GM19328 (cell line): ENCODE results near the gene ELANE.
"Not testable (repeated sequence)": the region's sequence is repeated elsewhere in the genome, so short reads cannot be mapped to it uniquely, and the experiment has no call there.

Source experiments
- ATAC-seq: cut with Tn5 transposase; IDR thresholded peaks from one replicate; pipeline ENCODE4 v1.9.1; 2021; ENCODE audit warnings: mild to moderate bottlenecking, moderate library complexity; ENCODE audit not compliant: unreplicated experiment

ELANE gene

GRCh38 chr19:813219-814151 lies 38.6 kb upstream of the ELANE start:
- ATAC-seq, result no peak

DNA sequence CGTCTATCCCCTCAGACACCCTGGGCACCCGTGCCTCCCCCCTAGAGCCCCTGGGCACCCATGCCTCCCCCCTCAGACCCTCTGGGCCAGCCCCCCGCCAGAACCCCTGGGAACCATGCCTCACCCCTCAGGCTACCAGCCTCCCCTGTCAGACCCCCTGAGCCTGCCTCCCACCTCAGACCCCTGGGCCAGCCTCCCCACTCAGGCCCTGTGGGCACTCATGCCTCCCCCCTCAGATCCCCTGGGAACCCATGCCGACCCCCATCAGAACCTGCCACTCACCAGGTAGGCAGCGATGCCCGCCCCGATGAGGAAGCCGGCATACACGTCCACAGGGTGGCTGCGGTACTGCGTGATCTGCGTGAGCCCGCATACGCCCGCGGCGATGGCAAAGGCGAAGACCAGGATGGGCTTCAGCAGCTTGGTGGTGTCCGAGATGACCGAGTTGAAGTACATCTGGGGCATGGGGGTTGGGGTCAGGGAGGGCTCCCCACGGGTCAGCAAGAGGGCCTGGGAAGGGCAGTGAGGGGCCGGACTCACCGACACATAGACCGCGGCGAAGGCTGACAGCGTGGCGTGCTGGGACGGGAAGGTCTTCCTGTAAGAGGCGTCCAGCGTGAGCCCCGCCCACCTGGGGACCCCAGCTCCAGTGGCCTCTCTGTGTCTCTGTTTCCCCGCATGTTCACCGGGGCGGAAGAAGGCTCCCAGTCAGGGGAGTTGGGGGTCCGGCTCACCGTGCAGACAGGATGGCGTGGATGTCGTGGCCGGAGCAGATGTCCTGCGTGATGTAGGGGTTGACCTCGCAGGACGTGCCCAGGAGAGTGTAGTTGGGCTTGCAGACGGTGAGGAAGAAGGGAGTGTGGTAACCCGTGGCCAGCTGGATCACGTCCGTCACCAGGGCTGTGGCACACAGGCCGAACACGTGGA lies 37.7 kb upstream of the ELANE start:
- ATAC-seq, result no peak

DNA sequence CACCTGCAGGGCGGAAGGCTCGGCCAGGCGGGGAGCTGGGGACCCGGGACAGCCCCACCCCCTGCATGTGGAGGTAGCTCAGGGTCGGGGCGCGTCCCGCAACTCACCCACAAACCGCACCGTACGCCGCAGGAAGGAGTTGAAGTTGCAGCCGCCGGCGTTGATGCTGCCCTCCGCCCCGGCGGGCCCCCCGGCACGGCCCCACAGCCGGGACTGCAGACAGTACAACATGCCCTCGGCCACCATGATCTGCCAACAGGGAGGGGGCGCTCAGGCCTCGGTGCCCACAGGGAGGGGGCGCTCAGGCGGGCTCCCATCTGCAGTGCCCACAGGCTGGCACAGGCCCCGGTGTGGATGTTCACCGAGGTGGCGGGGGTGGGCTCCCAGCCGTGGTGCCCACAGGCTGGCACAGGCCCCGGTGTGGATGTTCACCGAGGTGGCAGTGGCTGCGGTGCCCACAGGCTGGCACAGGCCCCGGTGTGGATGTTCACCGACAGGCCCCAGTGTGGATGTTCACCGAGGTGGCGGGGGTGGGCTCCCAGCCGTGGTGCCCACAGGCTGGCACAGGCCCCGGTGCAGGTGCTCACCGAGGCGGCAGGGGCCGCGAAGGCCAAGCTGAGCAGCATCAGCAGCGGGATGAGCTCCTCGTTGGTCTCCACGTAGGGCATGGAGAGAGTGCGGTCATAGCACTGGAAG lies 36.9 kb upstream of the ELANE start:
- no peak for ATAC-seq

DNA sequence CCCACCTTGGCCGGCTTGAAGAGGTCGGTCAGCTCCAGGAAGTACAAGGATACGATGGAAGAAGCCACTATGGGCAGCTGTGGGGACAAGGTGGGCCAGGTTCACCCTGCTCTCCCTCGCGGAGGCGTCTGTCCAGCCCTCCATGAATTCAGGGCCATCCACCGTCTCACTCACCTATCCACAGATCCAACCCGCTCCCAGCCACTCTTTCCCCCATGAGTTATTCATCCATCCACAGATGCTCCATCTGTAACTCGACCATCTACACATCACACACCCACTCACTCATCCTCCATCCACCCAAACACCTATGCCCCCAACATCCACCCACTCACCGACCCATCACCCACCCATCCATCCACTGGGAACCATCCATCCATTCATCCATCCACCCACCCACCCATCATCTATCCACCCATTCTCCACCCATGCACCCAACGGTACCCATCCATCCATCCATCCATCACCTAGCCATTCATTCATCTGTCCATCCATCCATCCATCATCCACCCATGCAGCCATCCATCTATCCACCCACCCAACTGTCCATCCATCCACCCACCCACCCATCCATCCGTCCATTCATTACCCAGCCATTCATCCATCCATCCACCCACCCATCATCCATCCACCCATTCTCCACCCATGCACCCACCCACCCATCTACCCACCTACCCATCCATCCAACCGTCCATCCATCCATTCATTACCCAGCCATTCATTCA lies 36.2 kb upstream of the ELANE start:
- no peak for ATAC-seq

DNA sequence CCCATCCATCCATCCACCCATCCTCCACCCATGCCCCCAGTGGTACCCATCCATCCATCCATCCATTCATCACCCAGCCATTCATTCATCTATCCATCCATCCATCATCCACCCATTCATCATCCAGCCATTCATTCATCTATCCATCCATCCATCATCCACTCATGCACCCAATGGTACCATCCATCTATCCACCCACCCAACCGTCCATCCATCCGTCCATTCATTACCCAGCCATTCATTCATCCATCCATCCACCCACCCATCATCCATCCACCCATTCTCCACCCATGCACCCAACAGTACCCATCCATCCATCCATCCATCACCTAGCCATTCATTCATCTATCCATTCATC lies 35.6 kb upstream of the ELANE start:
- ATAC-seq, result no peak

GRCh38 chr19:820212-820611 lies 31.9 kb upstream of the ELANE start:
- not testable (repeated sequence) for ATAC-seq

- no peak for ATAC-seq
Observed at GRCh38 chr19:821231-821824, 30.8 kb upstream of the ELANE start.

GRCh38 chr19:821825-822503 lies 30.1 kb upstream of the ELANE start, which contains the start of gene PLPPR3:
Gene PLPPR3, minus strand, starts transcription at chr19:821955. Its CDS starts 396 bp downstream, at chr19:821559.
- no peak for ATAC-seq

DNA sequence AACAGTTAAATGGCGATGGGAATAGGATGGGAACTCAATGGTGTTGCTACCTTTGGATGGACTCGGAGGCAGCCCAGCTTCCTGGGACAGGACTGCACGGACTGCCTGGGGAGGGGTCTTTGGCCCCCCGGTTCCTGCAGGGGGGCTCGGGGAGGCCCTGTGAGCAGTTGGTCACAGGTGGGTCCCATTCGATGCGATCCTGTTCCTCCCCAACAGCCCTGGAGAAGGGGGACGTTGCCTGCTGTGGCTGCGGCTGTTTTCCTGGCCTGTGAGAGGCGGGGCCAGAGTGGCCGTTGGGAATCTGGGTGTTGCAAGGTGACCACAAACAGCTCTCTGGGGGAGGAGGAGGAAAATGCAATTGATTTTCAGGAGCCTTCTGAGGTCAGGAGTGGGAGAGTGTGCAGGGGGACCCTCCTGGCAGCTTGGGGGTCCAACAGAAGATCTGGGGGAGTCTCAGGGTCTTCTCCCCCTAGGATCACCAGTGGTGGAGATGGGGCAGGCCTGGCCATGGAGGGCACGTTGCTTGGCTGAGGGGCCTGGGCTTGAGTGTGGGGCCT lies 28.5 kb upstream of the ELANE start:
- ATAC-seq, result no peak

DNA sequence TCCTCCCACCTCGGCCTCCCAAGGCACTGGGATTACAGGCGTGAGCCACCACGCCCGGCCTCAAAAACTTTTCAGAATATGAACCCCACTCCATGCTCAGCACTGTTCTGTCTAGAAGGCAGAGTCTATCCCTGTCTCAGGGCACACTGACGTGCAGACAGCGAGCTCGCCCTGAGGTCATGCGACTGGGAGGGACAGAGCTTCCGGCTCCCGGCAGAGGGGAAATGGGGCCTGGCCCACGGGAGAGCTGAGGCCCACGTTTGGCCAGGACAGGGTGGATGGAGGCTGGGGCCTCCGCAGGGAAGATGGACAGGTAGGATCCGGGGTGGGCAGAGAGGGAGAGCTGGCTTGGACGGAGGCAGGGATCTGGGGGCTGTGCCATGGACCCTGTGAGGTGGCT lies 27.2 kb upstream of the ELANE start:
- no peak for ATAC-seq

GRCh38 chr19:825897-826644 lies 26.0 kb upstream of the ELANE start:
- ATAC-seq, result no peak

- ATAC-seq, result no peak
Observed at GRCh38 chr19:827314-827709, 24.8 kb upstream of the ELANE start.

- ATAC-seq, result no peak
Observed at GRCh38 chr19:827710-828321, 24.3 kb upstream of the ELANE start, which contains the start of gene AZU1. Gene AZU1, plus strand, starts transcription at chr19:827837. Its CDS starts 10 bp downstream, at chr19:827847.

DNA sequence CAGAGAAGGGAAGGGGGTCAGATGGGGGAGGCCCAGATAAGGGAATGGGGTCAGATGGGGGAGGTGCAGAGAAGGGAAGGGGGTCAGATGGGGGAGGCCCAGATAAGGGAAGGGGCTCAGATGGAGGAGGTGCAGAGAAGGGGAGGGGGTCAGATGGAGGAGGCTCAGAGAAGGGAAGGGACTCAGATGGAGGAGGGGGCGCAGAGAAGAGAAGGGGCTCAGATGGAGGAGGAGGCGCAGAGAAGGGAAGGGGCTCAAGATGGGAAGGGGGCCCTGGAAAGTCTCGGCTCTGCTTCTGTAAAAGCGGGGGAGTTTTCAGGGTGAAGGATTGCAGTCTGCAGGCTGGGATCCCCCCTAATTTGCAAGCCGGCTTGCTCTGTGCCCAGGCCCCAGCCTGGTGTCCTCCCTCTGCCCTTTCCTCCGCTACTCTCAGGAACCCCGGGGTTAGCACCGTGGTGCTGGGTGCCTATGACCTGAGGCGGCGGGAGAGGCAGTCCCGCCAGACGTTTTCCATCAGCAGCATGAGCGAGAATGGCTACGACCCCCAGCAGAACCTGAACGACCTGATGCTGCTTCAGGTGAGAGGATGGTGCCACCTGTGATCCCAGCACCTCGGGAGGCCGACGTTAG lies 22.9 kb upstream of the ELANE start:
- ATAC-seq, result no peak

DNA sequence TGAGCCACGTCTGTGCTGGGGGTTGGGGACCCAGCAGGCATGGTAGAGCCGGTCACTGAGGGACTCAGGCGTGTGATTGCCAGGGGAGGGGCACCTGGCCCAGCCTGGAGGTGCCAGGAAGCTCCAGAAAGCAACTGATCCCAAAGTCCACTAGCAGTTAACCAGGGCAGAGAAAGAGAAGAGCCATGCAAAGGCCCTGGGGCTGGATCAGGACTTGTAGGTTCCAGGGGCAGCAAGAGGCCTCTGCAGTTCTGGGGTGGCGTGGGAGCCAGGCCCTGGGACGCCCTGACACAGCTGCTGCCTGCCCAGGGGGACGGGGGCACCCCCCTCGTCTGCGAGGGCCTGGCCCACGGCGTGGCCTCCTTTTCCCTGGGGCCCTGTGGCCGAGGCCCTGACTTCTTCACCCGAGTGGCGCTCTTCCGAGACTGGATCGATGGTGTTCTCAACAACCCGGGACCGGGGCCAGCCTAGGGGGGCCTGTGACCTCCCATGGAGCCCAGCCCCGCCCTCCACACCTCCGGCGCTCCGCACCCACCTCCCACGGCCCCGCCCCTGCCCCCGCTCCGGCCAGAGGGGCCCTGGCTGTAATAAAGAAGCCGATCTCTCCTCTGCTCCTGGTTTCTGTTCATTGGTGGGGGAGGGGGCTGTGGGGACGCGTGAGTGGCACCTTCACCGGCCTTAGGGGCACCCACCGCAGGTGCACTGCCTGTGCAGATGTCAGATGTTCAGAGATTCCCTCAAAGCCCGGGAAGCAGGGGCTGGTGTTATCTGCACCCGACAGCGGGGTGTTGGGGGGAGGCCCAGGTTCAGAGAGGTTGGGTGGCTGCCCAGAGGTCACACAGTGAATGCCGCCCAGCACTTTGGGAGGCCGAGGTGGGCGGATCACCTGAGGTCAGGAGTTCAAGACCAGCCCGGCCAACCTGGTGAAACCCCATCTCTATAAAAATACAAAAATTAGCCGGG lies 20.4 kb upstream of the ELANE start:
- ATAC-seq, result no peak

DNA sequence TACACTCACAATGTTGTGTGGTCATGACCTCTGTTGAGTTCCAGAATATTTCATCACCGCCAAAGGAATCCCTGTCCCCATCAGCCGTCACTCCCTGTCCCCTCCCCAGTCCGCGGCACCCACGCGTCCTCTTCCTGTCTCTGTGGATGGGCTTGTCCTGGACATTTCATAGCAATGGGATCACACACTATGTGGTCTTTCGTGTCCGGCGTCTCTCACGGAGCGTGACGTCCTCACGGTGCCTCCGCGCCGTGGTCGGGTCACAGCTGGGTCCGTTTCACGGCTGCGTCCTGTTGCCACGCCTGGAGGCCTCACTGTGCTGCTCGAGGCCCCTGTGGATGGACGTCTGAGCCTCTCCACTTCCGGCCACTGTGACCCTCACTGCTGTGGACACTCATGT lies 17.9 kb upstream of the ELANE start:
- no peak for ATAC-seq
